Mesodermal cell (in vitro differentiated cells): ENCODE data around the gene OSMR.

Source experiments
- H3K27ac ChIP-seq: 2 replicates; pipeline ENCODE4 v1.7.0; 2013; ENCODE audit warnings: mild to moderate bottlenecking, low read depth, low read length, moderate library complexity; ENCODE audit not compliant: severe bottlenecking
- H3K36me3 ChIP-seq: 2 replicates; pipeline ENCODE4 v1.7.1; 2013; ENCODE audit warnings: mild to moderate bottlenecking, low read length, moderate library complexity; ENCODE audit not compliant: control insufficient read depth, insufficient read depth
- H3K4me1 ChIP-seq: one replicate; pipeline ENCODE4 v1.7.1; 2013; ENCODE audit warnings: mild to moderate bottlenecking, low read length; ENCODE audit not compliant: insufficient read depth, control insufficient read depth, poor library complexity, severe bottlenecking
- H3K4me3 ChIP-seq: 2 replicates; pipeline ENCODE4 v1.7.0; 2013; ENCODE audit warnings: low read length, control low read depth, mild to moderate bottlenecking; ENCODE audit not compliant: insufficient read depth, poor library complexity, severe bottlenecking; ENCODE audit errors: extremely low read depth
- H3K9me3 ChIP-seq: 2 replicates; pipeline ENCODE4 v1.7.1; 2013; ENCODE audit warnings: mild to moderate bottlenecking, low read length, moderate library complexity; ENCODE audit not compliant: control insufficient read depth
- WGBS, 2 experiments: methylation state at CpG; one replicate each; pipeline ENCODE4 v1.1.5; 2013; ENCODE audit warnings: missing lambda C conversion rate in 2 of 2; ENCODE audit not compliant: insufficient coverage in 2 of 2; 5-methylcytosine and 5-hydroxymethylcytosine counted together

Gene OSMR

DNA sequence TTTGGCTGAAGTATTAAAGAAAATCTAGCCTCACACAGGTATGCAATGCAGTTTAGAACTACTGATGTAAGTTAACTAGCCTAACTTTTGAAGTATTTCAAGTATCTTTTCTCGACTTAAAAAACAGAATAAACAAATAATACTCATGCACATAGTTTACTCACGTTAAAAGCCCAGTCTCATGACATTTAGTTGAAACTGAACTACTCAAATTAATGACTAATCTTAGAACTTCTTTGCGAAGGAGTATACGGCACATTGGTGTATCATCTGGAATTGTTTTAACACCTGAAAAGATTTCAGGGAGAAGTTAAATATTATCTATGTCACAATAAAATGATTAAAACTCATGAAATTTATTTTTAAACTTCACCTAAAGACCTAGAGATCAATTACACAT, 98.5 kb downstream of the OSMR start:
- Histone ChIP-seq H3K27ac (no peak overlapping the region), H3K4me1 (no peaks in the 10 kb centered on the region), H3K4me3 (no peak overlapping the region), H3K36me3 (peaks cover 37% of the 10 kb centered on the region), H3K9me3 (no peaks in the 10 kb centered on the region)
- WGBS, 2 experiments: 80 to 100% methylated on average over 1 of the region's 4 CpGs

- Histone ChIP-seq H3K4me1 (no peaks in the 10 kb centered on the region), H3K36me3 (peaks cover 35% of the 10 kb centered on the region), H3K4me3 (no peak overlapping the region), H3K27ac (no peak overlapping the region), H3K9me3 (no peaks in the 10 kb centered on the region)
These were observed 102.7 kb downstream of the OSMR start for GRCh38 chr5:38948501-38948900.

DNA sequence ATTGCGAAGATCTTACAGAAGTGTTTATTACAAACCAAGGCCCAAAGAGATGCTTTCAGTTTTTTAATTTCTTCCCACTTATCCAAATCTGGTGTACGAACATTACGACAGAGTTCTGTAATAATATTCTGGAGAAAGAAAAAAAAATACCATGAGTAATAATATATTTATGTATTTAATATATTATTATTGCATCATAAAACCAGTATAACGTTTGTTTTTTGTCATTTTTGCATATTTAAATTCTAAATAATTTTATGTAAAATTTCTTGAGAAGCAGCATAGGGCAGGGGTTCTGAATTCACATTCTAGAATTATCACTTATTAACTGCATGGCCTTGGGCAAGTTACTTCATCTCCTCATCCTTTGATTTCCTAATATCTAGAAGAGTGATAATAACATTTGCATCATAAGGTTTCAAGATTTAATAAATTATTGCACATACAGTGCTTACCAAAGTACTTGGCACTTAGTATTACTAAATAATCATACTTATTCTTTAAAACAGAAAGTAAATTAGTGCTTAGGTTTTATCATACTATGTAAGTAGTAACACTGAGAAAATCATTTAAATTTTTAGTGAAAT, 107.7 kb downstream of the OSMR start:
- H3K4me3 ChIP-seq: no peak overlapping the region
- no peaks in the 10 kb centered on the region for H3K9me3 ChIP-seq
- H3K27ac ChIP-seq: no peak overlapping the region
- peaks cover 41% of the 10 kb centered on the region for H3K36me3 ChIP-seq
- no CpG with 5 or more reads among the region's 4 CpGs for WGBS, 2 experiments
- H3K4me1 ChIP-seq: no peaks in the 10 kb centered on the region

GRCh38 chr5:38961691-38962090, 115.9 kb downstream of the OSMR start:
- H3K36me3 ChIP-seq: peaks cover 30% of the 10 kb centered on the region
- H3K9me3 ChIP-seq: no peaks in the 10 kb centered on the region
- H3K4me3 ChIP-seq: no peak overlapping the region
- WGBS, 2 experiments: no CpG with 5 or more reads among the region's 2 CpGs
- H3K4me1 ChIP-seq: no peaks in the 10 kb centered on the region
- H3K27ac ChIP-seq: no peak overlapping the region

DNA sequence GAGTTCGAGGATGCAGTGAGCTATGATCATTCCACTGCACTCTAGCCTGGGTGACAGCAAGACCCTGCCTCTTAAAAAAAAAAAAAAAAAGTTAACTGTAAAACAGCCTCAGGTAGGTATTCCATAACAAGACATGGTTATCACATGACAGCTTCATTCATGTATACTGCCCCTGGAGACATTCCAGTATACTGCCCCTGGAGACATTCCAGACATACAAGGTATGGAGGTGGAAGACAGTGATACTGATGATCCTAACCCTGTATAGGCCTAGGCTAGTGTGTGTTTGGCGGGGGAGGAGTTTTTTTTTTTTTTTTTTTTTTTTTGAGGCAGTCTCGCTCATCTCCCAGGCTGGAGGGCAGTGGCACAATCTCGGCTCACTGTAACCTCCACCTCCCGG, 122.9 kb downstream of the OSMR start:
- no peaks in the 10 kb centered on the region for H3K4me1 ChIP-seq
- no peaks in the 10 kb centered on the region for H3K9me3 ChIP-seq
- WGBS, 2 experiments: 86 to 97% methylated on average over 3 of the region's 5 CpGs
- peaks cover 30% of the 10 kb centered on the region for H3K36me3 ChIP-seq
- H3K4me3 ChIP-seq: no peak overlapping the region
- H3K27ac ChIP-seq: no peak overlapping the region

DNA sequence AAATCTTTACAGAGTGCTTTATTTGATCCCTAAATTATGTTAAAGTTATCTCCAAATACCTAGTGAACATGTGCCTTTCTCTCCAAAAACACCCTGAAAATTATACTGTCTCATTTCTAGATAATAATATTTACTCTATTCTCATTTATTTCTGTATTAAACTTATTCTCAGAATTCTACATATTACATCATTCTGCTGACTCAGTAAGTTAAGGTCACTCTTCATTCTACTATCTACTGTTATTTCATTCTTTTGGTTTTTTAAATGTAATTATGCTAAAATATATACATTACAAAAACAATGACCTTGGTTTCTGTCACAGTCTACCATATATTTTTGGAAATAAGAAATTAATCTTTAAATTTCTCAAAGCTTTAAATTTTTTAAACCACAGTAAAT, 132.2 kb downstream of the OSMR start:
- Histone ChIP-seq H3K27ac (no peak overlapping the region), H3K4me1 (no peaks in the 10 kb centered on the region), H3K4me3 (no peak overlapping the region), H3K9me3 (no peaks in the 10 kb centered on the region), H3K36me3 (no peaks in the 10 kb centered on the region)

GRCh38 chr5:38979535-38979934, 133.7 kb downstream of the OSMR start:
- H3K9me3 ChIP-seq: no peaks in the 10 kb centered on the region
- 80% methylated on average over 1 of the region's 2 CpGs; no CpG with 5 or more reads in 1 of the 2 experiments for WGBS, 2 experiments

More at GRCh38 chr5:38979535-38979934, 133.7 kb downstream of the OSMR start:
- Histone ChIP-seq H3K4me3 (no peak overlapping the region), H3K27ac (no peak overlapping the region), H3K4me1 (no peaks in the 10 kb centered on the region), H3K36me3 (no peaks in the 10 kb centered on the region)
